ENCODE data around the gene SLC8A1.

SLC8A1 gene

GRCh38 chr2:40410695-40411094 lies 41.2 kb downstream of the SLC8A1 start:
- no peak for TF ChIP-seq CTCF (IDR thresholded peaks at IDR 0.05; ENCODE audit: low read depth, low read length)
- DNase-seq (ENCODE audit: extremely low read depth, low read depth): no peak

GRCh38 chr2:40409734-40410133 lies 42.2 kb downstream of the SLC8A1 start:
- TF ChIP-seq CTCF (IDR thresholded peaks at IDR 0.05; ENCODE audit: low read depth, low read length): no peak
- no peak for DNase-seq (ENCODE audit: extremely low read depth, low read depth)

- no peak for TF ChIP-seq CTCF (IDR thresholded peaks at IDR 0.05; ENCODE audit: low read depth, low read length)
Measured at GRCh38 chr2:40406485-40407289, 45.2 kb downstream of the SLC8A1 start.

GRCh38 chr2:40405465-40405864 lies 46.4 kb downstream of the SLC8A1 start:
- no peak for TF ChIP-seq CTCF (IDR thresholded peaks at IDR 0.05; ENCODE audit: low read depth, low read length)
- DNase-seq (ENCODE audit: extremely low read depth, low read depth): no peak

More at GRCh38 chr2:40406485-40407289, 45.2 kb downstream of the SLC8A1 start:
- DNase-seq (ENCODE audit: extremely low read depth, low read depth): no peak

GRCh38 chr2:40404517-40404916 lies 47.4 kb downstream of the SLC8A1 start:
- DNase-seq (ENCODE audit: extremely low read depth, low read depth): no peak
- no peak for TF ChIP-seq CTCF (IDR thresholded peaks at IDR 0.05; ENCODE audit: low read depth, low read length)

- DNase-seq (ENCODE audit: extremely low read depth, low read depth): peak; percentile 54
- TF ChIP-seq CTCF (IDR thresholded peaks at IDR 0.05; ENCODE audit: low read depth, low read length): no peak
Measured at GRCh38 chr2:40403233-40403836, 48.6 kb downstream of the SLC8A1 start.

- TF ChIP-seq CTCF (IDR thresholded peaks at IDR 0.05; ENCODE audit: low read depth, low read length): no peak
- DNase-seq (ENCODE audit: extremely low read depth, low read depth): peak; percentile 20
Measured at GRCh38 chr2:40401896-40402295, 50.0 kb downstream of the SLC8A1 start.

All from AG09319 (cell line).